ENCODE results near the gene GRK4.

GRK4 gene

GRCh38 chr4:2924286-2924685 lies 39.1 kb upstream of the GRK4 start:
- Histone ChIP-seq H3K4me3 (ENCODE audit: low read depth, low read length) (no peak overlapping the region), H3K27ac (ENCODE audit: extremely low read depth, low read depth, low read length) (no peak overlapping the region), H3K4me1 (ENCODE audit: control insufficient read depth, insufficient read depth, low read length) (no peaks in the 10 kb centered on the region), H3K36me3 (ENCODE audit: control insufficient read depth in 2 of 2, insufficient read depth in 1 of 2, low read length in 2 of 2) (peaks cover 0 to 62% of the 10 kb centered on the region in 2 experiments; a peak in 1 of 3 replicates), H3K9me3 (ENCODE audit: control insufficient read depth, insufficient read depth, low read depth, low read length) (no peaks in the 10 kb centered on the region)
- TF ChIP-seq ZNF510 (tag by site-specific recombination; IDR thresholded peaks at IDR 0.05; ENCODE audit: insufficient replicate concordance) (no peak), ZNF112 (tag by site-specific recombination; IDR thresholded peaks at IDR 0.05) (no peak), ZNF670 (tag by site-specific recombination; IDR thresholded peaks at IDR 0.05; ENCODE audit: low read depth) (no peak), ZNF335 (tag by site-specific recombination; conservative IDR thresholded peaks at IDR 0.05) (no peak), ZNF146 (tag by site-specific recombination; IDR thresholded peaks at IDR 0.05) (no peak), KLF9 (tag by site-specific recombination; IDR thresholded peaks at IDR 0.05; ENCODE audit: low read depth) (no peak), RBAK (tag by site-specific recombination; IDR thresholded peaks at IDR 0.05) (no peak), EGR2 (tag by site-specific recombination; IDR thresholded peaks at IDR 0.05; ENCODE audit: low read depth) (no peak), SALL2 (tag by site-specific recombination; IDR thresholded peaks at IDR 0.05; ENCODE audit: borderline replicate concordance) (no peak)
- TF ChIP-seq, protein P1, sequence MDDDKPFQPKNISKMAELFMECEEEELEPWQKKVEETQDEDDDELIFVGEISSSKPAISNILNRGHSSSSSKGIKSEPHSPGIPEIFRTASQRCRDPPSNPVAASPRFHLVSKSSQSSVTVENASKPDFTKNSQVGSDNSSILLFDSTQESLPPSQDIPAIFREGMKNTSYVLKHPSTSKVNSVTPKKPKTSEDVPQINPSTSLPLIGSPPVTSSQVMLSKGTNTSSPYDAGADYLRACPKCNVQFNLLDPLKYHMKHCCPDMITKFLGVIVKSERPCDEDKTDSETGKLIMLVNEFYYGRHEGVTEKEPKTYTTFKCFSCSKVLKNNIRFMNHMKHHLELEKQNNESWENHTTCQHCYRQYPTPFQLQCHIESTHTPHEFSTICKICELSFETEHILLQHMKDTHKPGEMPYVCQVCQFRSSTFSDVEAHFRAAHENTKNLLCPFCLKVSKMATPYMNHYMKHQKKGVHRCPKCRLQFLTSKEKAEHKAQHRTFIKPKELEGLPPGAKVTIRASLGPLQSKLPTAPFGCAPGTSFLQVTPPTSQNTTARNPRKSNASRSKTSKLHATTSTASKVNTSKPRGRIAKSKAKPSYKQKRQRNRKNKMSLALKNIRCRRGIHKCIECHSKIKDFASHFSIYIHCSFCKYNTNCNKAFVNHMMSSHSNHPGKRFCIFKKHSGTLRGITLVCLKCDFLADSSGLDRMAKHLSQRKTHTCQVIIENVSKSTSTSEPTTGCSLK (tag by site-specific recombination; IDR thresholded peaks at IDR 0.05), result no peak
- CTCF ChIA-PET, result no interaction called here
- POLR2A ChIA-PET, result no interaction called here

GRCh38 chr4:2924765-2925301 lies 38.5 kb upstream of the GRK4 start:
- Histone ChIP-seq H3K9me3 (ENCODE audit: control insufficient read depth, insufficient read depth, low read depth, low read length) (no peaks in the 10 kb centered on the region), H3K27ac (ENCODE audit: extremely low read depth, low read depth, low read length) (no peak overlapping the region), H3K36me3 (ENCODE audit: control insufficient read depth in 2 of 2, insufficient read depth in 1 of 2, low read length in 2 of 2) (peaks cover 0 to 67% of the 10 kb centered on the region in 2 experiments; a peak in 1 of 3 replicates), H3K4me1 (ENCODE audit: control insufficient read depth, insufficient read depth, low read length) (no peaks in the 10 kb centered on the region), H3K4me3 (ENCODE audit: low read depth, low read length) (no peak overlapping the region)
- CTCF ChIA-PET, result no interaction called here
- POLR2A ChIA-PET, result no interaction called here
- TF ChIP-seq ZNF544 (tag by site-specific recombination; IDR thresholded peaks at IDR 0.05) (no peak), ZNF654 (tag by site-specific recombination; IDR thresholded peaks at IDR 0.05; ENCODE audit: low read depth) (no peak), ZNF174 (tag by site-specific recombination; IDR thresholded peaks at IDR 0.05) (no peak), ZNF169 (tag by site-specific recombination; IDR thresholded peaks at IDR 0.05) (no peak), ZNF175 (tag by site-specific recombination; IDR thresholded peaks at IDR 0.05) (no peak), ZNF404 (tag by site-specific recombination; IDR thresholded peaks at IDR 0.05) (no peak), BCL11A (tag by site-specific recombination; IDR thresholded peaks at IDR 0.05; ENCODE audit: low read depth) (no peak), ZBTB8A (tag by site-specific recombination; IDR thresholded peaks at IDR 0.05) (no peak), ZNF629 (tag by site-specific recombination; IDR thresholded peaks at IDR 0.05) (no peak), ZNF529 (tag by site-specific recombination; IDR thresholded peaks at IDR 0.05; ENCODE audit: insufficient replicate concordance) (no peak), ZFP69B (tag by site-specific recombination; IDR thresholded peaks at IDR 0.05) (no peak), ZSCAN16 (tag by site-specific recombination; IDR thresholded peaks at IDR 0.05) (no peak)
- TF ChIP-seq, protein P2, sequence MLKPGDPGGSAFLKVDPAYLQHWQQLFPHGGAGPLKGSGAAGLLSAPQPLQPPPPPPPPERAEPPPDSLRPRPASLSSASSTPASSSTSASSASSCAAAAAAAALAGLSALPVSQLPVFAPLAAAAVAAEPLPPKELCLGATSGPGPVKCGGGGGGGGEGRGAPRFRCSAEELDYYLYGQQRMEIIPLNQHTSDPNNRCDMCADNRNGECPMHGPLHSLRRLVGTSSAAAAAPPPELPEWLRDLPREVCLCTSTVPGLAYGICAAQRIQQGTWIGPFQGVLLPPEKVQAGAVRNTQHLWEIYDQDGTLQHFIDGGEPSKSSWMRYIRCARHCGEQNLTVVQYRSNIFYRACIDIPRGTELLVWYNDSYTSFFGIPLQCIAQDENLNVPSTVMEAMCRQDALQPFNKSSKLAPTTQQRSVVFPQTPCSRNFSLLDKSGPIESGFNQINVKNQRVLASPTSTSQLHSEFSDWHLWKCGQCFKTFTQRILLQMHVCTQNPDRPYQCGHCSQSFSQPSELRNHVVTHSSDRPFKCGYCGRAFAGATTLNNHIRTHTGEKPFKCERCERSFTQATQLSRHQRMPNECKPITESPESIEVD (tag by site-specific recombination; IDR thresholded peaks at IDR 0.05), result no peak
- TF ChIP-seq, protein P3, sequence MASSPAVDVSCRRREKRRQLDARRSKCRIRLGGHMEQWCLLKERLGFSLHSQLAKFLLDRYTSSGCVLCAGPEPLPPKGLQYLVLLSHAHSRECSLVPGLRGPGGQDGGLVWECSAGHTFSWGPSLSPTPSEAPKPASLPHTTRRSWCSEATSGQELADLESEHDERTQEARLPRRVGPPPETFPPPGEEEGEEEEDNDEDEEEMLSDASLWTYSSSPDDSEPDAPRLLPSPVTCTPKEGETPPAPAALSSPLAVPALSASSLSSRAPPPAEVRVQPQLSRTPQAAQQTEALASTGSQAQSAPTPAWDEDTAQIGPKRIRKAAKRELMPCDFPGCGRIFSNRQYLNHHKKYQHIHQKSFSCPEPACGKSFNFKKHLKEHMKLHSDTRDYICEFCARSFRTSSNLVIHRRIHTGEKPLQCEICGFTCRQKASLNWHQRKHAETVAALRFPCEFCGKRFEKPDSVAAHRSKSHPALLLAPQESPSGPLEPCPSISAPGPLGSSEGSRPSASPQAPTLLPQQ (tag by site-specific recombination; IDR thresholded peaks at IDR 0.05), result no peak
- TF ChIP-seq, protein P4, sequence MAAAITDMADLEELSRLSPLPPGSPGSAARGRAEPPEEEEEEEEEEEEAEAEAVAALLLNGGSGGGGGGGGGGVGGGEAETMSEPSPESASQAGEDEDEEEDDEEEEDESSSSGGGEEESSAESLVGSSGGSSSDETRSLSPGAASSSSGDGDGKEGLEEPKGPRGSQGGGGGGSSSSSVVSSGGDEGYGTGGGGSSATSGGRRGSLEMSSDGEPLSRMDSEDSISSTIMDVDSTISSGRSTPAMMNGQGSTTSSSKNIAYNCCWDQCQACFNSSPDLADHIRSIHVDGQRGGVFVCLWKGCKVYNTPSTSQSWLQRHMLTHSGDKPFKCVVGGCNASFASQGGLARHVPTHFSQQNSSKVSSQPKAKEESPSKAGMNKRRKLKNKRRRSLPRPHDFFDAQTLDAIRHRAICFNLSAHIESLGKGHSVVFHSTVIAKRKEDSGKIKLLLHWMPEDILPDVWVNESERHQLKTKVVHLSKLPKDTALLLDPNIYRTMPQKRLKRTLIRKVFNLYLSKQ (tag by site-specific recombination; IDR thresholded peaks at IDR 0.05; ENCODE audit: borderline replicate concordance), result no peak

Measured in HEK293 (cell line).